Activated T-helper 2 cell treated with anti-CD3 and anti-CD28 coated beads, Interferon-gamma antibody, Interleukin-2, Interleukin-4, amounts not matched to agents 10 μg/mL and 5 μg/mL and 100 μg/mL, durations not matched to agents 14 hours and 24 hours and 36 hours (primary cell): Measurements from ENCODE around the gene UBE2K. TPM values are rescaled to one million over a fixed set of nuclear protein-coding genes. Genes with fewer than 3 reads are reported as not detected.
"Not testable (repeated sequence)": the region's sequence is repeated elsewhere in the genome, so short reads cannot be mapped to it uniquely, and the experiment has no call there.

Experiments used
- DNase-seq: peaks from one replicate; pipeline ENCODE4 v3.0.0; 2021; ENCODE audit warnings: low spot score
- H3K27ac Mint-ChIP-seq: one replicate; pipeline ENCODE4 v1.8.0; 2021; ENCODE audit warnings: mixed read lengths
- H3K27me3 Mint-ChIP-seq: one replicate; pipeline ENCODE4 v1.8.0; 2021; ENCODE audit warnings: low read depth, mixed read lengths
- H3K36me3 Mint-ChIP-seq: one replicate; pipeline ENCODE4 v1.8.0; 2021; ENCODE audit warnings: low read depth, mixed read lengths
- H3K4me1 Mint-ChIP-seq: one replicate; pipeline ENCODE4 v1.8.0; 2021; ENCODE audit warnings: low read depth, mixed read lengths
- H3K4me3 Mint-ChIP-seq: one replicate; pipeline ENCODE4 v1.8.0; 2021; ENCODE audit warnings: low read depth, mild to moderate bottlenecking, moderate library complexity, mixed read lengths
- H3K9me3 Mint-ChIP-seq: one replicate; pipeline ENCODE4 v1.8.0; 2021; ENCODE audit warnings: mixed read lengths
- intact Hi-C: fragments of 100-400 bp; cut with micrococcal nuclease; formaldehyde crosslinking; loops from one replicate; pipeline ENCODE4 v1.15.1; 2023
- total RNA-seq: library from RNA; stranded (reverse); gene quantifications from 2 replicates; pipeline ENCODE4 v1.2.3, GENCODE V29; 2022

UBE2K gene
- total RNA-seq, 1 donor from 2014 or later = 94.1 TPM

- Mint-ChIP-seq H3K9me3 (no peaks in the 10 kb centered on the region), H3K4me1 (no peaks in the 10 kb centered on the region), H3K27me3 (peaks cover 4% of the 10 kb centered on the region), H3K27ac (no peak overlapping the region), H3K36me3 (no peaks in the 10 kb centered on the region), H3K4me3 (no peak overlapping the region)
- DNase-seq = no peak
- intact Hi-C loops = no loop called here
These were observed 32.9 kb upstream of the UBE2K start for GRCh38 chr4:39664828-39665731.

DNA sequence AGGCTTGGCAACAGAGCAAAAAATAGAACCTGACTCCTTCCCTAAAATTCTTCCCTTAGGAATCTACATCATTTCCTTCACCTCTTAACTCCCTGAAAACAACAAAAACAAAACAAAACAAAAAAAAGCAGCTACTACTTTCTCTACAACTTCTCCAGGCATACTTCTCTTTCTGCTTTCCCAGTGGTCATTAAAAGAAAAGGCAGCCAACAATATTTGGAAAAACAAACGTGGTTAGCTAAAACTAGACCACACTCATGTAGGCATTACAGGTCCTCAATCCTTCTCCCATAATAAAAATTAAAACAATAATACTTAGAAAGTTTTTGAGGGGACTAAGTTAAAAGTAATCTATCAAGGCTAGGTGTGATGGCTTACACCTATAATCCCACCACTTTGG is 30.2 kb upstream of the UBE2K start:
- no peak overlapping the region for H3K4me3 Mint-ChIP-seq
- no peak overlapping the region for H3K27ac Mint-ChIP-seq
- H3K36me3 Mint-ChIP-seq = no peaks in the 10 kb centered on the region
- H3K9me3 Mint-ChIP-seq = no peaks in the 10 kb centered on the region
- H3K27me3 Mint-ChIP-seq = peaks cover 4% of the 10 kb centered on the region
- intact Hi-C loops = no loop called here
- DNase-seq = no peak
- no peaks in the 10 kb centered on the region for H3K4me1 Mint-ChIP-seq

DNA sequence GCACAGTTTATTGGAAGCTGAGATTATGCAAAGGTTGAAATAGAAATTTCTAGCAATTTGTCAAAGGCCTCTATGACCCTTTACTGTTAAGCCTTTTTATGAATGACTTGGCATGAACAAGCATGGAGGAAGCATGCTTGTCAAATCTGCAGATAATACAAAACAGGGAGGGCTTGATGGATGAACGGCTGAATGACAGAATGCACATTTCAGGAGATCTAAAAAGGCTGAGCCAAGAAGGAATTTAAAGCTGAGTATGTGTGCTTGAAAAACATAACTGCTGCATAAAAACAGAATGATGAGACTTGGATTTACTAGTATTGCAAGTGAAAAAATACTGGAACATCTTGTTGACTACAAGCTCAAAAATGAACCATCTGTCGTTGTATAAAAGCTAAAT is 29.0 kb upstream of the UBE2K start:
- intact Hi-C loops = no loop called here
- no peaks in the 10 kb centered on the region for H3K9me3 Mint-ChIP-seq
- DNase-seq = no peak
- no peaks in the 10 kb centered on the region for H3K36me3 Mint-ChIP-seq
- H3K27ac Mint-ChIP-seq = no peak overlapping the region
- H3K4me3 Mint-ChIP-seq = no peak overlapping the region
- no peaks in the 10 kb centered on the region for H3K4me1 Mint-ChIP-seq
- H3K27me3 Mint-ChIP-seq = peaks cover 6% of the 10 kb centered on the region

DNA sequence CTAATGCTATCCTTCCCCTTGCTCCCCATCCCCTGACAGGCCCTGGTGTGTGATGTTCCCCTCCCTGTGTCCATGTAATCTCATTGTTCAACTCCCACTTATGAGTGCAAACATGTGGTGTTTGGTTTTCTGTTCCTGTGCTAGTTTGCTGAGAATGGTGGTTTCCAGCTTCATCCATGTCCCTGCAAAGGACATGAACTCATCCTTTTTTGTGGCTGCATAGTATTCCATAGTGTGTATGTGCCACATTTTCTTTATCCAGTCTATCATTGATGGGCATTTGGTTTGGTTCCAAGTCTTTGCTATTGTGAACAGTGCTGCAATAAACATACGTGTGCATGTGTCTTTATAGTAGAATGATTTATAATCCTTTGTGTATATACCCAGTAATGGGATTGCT is 27.6 kb upstream of the UBE2K start:
- H3K4me1 Mint-ChIP-seq, H3K9me3 Mint-ChIP-seq, H3K27me3 Mint-ChIP-seq, H3K4me3 Mint-ChIP-seq, H3K27ac Mint-ChIP-seq, DNase-seq, H3K36me3 Mint-ChIP-seq, intact Hi-C loops: not testable (repeated sequence)

- H3K36me3 Mint-ChIP-seq, H3K27ac Mint-ChIP-seq, intact Hi-C loops, DNase-seq, H3K4me3 Mint-ChIP-seq, H3K9me3 Mint-ChIP-seq, H3K4me1 Mint-ChIP-seq: not testable (repeated sequence)
- peaks cover 17% of the 10 kb centered on the region for H3K27me3 Mint-ChIP-seq
These were observed 22.3 kb upstream of the UBE2K start for GRCh38 chr4:39675681-39676080.

- H3K4me1 Mint-ChIP-seq, H3K36me3 Mint-ChIP-seq, H3K4me3 Mint-ChIP-seq, DNase-seq, H3K9me3 Mint-ChIP-seq, intact Hi-C loops, H3K27ac Mint-ChIP-seq: not testable (repeated sequence)
- H3K27me3 Mint-ChIP-seq = peaks cover 16% of the 10 kb centered on the region
These were observed 16.9 kb upstream of the UBE2K start for GRCh38 chr4:39681003-39681402.

GRCh38 chr4:39682138-39682537 is 15.8 kb upstream of the UBE2K start:
- H3K4me1 Mint-ChIP-seq = no peaks in the 10 kb centered on the region
- H3K4me3 Mint-ChIP-seq = no peak overlapping the region
- intact Hi-C loops = no loop called here
- H3K9me3 Mint-ChIP-seq = no peaks in the 10 kb centered on the region
- H3K27ac Mint-ChIP-seq = no peak overlapping the region
- no peaks in the 10 kb centered on the region for H3K36me3 Mint-ChIP-seq
- no peak for DNase-seq
- peaks cover 16% of the 10 kb centered on the region for H3K27me3 Mint-ChIP-seq

DNA sequence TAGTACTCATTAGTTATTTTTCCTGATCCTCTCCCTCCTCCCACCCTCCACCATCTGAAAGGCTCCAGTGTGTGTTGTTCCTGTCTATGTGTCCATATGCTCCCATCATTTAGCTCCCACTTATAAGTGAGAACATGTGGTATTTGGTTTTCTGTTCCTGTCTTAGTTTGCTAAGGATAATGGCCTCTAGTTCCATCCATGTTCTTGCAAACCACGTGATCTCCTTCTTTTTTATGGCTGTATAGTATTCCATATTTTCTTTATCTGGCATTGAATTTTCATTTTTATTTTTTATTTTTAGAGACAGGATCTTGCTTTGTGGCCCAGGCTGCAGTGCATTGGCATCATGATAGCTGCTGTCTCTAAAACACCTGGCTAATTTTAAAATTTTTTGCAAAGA is 11.9 kb upstream of the UBE2K start:
- DNase-seq = no peak

GRCh38 chr4:39687014-39687413 is 10.9 kb upstream of the UBE2K start:
- H3K4me3 Mint-ChIP-seq = no peak overlapping the region
- H3K9me3 Mint-ChIP-seq = no peaks in the 10 kb centered on the region
- no peak overlapping the region for H3K27ac Mint-ChIP-seq
- H3K4me1 Mint-ChIP-seq = no peaks in the 10 kb centered on the region
- intact Hi-C loops = no loop called here
- peaks cover 1% of the 10 kb centered on the region for H3K27me3 Mint-ChIP-seq
- H3K36me3 Mint-ChIP-seq = no peaks in the 10 kb centered on the region
- no peak for DNase-seq

More for the DNA sequence above, 11.9 kb upstream of the UBE2K start:
- H3K27ac Mint-ChIP-seq = no peak overlapping the region
- H3K4me1 Mint-ChIP-seq = no peaks in the 10 kb centered on the region
- intact Hi-C loops = no loop called here
- H3K36me3 Mint-ChIP-seq = no peaks in the 10 kb centered on the region
- no peaks in the 10 kb centered on the region for H3K9me3 Mint-ChIP-seq
- peaks cover 1% of the 10 kb centered on the region for H3K27me3 Mint-ChIP-seq
- no peak overlapping the region for H3K4me3 Mint-ChIP-seq

DNA sequence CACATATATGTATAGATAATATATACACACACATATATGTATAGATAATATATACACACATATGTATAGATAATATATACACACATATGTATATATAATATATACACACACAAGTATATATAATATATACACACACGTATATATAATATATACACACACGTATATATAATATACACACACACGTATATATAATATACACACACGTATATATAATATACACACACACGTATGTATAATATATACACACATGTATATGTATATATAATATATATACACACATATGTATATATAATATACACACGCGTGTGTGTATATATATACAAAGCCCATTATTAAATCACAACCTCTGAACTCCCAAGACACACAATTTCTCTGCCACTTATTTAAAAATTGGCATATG is 8.0 kb upstream of the UBE2K start:
- Mint-ChIP-seq H3K9me3 (no peaks in the 10 kb centered on the region), H3K4me3 (no peak overlapping the region), H3K4me1 (no peaks in the 10 kb centered on the region), H3K27ac (no peak overlapping the region), H3K27me3 (peaks cover 1% of the 10 kb centered on the region), H3K36me3 (no peaks in the 10 kb centered on the region)
- no peak for DNase-seq
- intact Hi-C loops = loop anchor here (10.0 kb wide), 1 partner anchor 185 kb away; no protein-coding TSS in a partner anchor

DNA sequence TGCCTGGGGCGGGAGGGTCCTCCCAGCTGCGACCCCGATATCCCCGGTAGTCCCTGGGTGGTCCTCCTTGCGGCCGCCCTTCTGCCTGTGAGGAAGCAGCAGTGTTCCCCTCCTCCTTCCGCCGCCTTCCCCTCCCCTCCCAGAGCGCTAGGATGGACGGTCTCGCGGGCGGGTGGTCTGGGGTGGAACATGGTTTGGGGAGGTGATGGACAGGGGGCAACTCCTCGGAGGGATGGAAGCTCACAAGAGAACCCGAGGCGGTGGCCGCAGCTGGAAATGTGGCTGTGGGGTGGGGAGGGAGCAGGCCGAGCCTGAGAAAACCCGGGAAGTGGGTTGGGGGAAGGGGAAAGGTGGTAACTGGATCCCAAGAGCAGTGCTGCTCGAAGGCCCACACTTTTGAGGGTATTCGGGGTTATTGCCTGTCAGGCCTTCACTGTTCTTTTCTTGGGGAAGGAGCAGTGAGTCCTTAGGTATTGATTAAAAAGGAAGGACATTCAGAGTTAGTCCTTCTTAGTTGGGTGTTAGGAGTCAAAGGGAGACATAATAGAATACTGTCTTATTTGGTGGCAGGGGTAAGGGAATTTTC is 581 bp downstream of the UBE2K start:
- Mint-ChIP-seq H3K9me3 (no peaks in the 10 kb centered on the region), H3K27me3 (no peaks in the 10 kb centered on the region), H3K36me3 (peaks cover 28% of the 10 kb centered on the region), H3K4me3 (peak overlapping the region; percentile 99), H3K27ac (peak overlapping the region; percentile 98), H3K4me1 (peaks cover 25% of the 10 kb centered on the region)
- DNase-seq = no peak
- intact Hi-C loops = loop anchor here (1.0 to 10.0 kb wide), 8 partner anchors 60 to 609 kb away; partner anchors contain the start of genes N4BP2, PDS5A, SMIM14 and UGDH

GRCh38 chr4:39699687-39700409 is 1.9 kb downstream of the UBE2K start:
- H3K4me1 Mint-ChIP-seq = peaks cover 25% of the 10 kb centered on the region
- H3K27ac Mint-ChIP-seq = peak overlapping the region; percentile 66
- intact Hi-C loops = loop anchor here (2.0 to 10.0 kb wide), 7 partner anchors 61 to 607 kb away; partner anchors contain the start of genes N4BP2, SMIM14 and UGDH
- no peak for DNase-seq
- peak overlapping the region; percentile 99 for H3K4me3 Mint-ChIP-seq
- H3K9me3 Mint-ChIP-seq = no peaks in the 10 kb centered on the region
- H3K27me3 Mint-ChIP-seq = no peaks in the 10 kb centered on the region
- peaks cover 28% of the 10 kb centered on the region for H3K36me3 Mint-ChIP-seq

GRCh38 chr4:39700554-39700953 is 2.6 kb downstream of the UBE2K start:
- Mint-ChIP-seq H3K4me3 (peak overlapping the region; percentile 99), H3K27ac (peak overlapping the region; percentile 24), H3K4me1 (peaks cover 25% of the 10 kb centered on the region), H3K27me3 (no peaks in the 10 kb centered on the region), H3K9me3 (no peaks in the 10 kb centered on the region), H3K36me3 (peaks cover 32% of the 10 kb centered on the region)
- DNase-seq = no peak
- intact Hi-C loops = no loop called here
